ENCODE results near the gene TRH. TPM values are rescaled to one million over a fixed set of nuclear protein-coding genes. Genes with fewer than 3 reads are reported as not detected.

TRH gene
- total RNA-seq, 1 experiment from 2014 or later: not detected

- DNase-seq (ENCODE audit: low read depth in 1 of 2, low spot score in 2 of 2): no peak
- Histone ChIP-seq H3K27me3 (replicated peaks) (no peaks in the 10 kb centered on the region), H3K4me1 (replicated peaks) (no peaks in the 10 kb centered on the region), H3K9me3 (replicated peaks) (no peaks in the 10 kb centered on the region), H3K36me3 (no peaks in the 10 kb centered on the region), H3K27ac (no peak overlapping the region), H3K4me3 (no peak overlapping the region)
These were observed 24.0 kb upstream of the TRH start for GRCh38 chr3:129950318-129951046.

GRCh38 chr3:129952556-129953355 lies 21.8 kb upstream of the TRH start:
- no peaks in the 10 kb centered on the region for H3K9me3 ChIP-seq (replicated peaks)
- no peak overlapping the region for H3K4me3 ChIP-seq
- H3K4me1 ChIP-seq (replicated peaks): no peaks in the 10 kb centered on the region
- no peak overlapping the region for H3K27ac ChIP-seq
- H3K27me3 ChIP-seq (replicated peaks): no peaks in the 10 kb centered on the region
- no peaks in the 10 kb centered on the region for H3K36me3 ChIP-seq
- no peak for DNase-seq (ENCODE audit: low read depth in 1 of 2, low spot score in 2 of 2)

GRCh38 chr3:129953621-129954020 lies 20.9 kb upstream of the TRH start:
- Histone ChIP-seq H3K9me3 (replicated peaks) (no peaks in the 10 kb centered on the region), H3K27me3 (replicated peaks) (no peaks in the 10 kb centered on the region), H3K4me1 (replicated peaks) (no peaks in the 10 kb centered on the region), H3K27ac (no peak overlapping the region), H3K36me3 (no peaks in the 10 kb centered on the region), H3K4me3 (no peak overlapping the region)
- DNase-seq (ENCODE audit: low read depth in 1 of 2, low spot score in 2 of 2): no peak

GRCh38 chr3:129954514-129954913 lies 20.0 kb upstream of the TRH start:
- Histone ChIP-seq H3K4me1 (replicated peaks) (no peaks in the 10 kb centered on the region), H3K27me3 (replicated peaks) (no peaks in the 10 kb centered on the region), H3K36me3 (no peaks in the 10 kb centered on the region), H3K9me3 (replicated peaks) (no peaks in the 10 kb centered on the region), H3K4me3 (no peak overlapping the region), H3K27ac (no peak overlapping the region)
- DNase-seq (ENCODE audit: low read depth in 1 of 2, low spot score in 2 of 2): no peak

GRCh38 chr3:129956936-129957335 lies 17.6 kb upstream of the TRH start:
- Histone ChIP-seq H3K36me3 (no peaks in the 10 kb centered on the region), H3K27ac (no peak overlapping the region), H3K4me3 (no peak overlapping the region), H3K27me3 (replicated peaks) (no peaks in the 10 kb centered on the region), H3K9me3 (replicated peaks) (no peaks in the 10 kb centered on the region), H3K4me1 (replicated peaks) (no peaks in the 10 kb centered on the region)
- DNase-seq (ENCODE audit: low read depth in 1 of 2, low spot score in 2 of 2): no peak

- no peak overlapping the region for H3K27ac ChIP-seq
- H3K4me1 ChIP-seq (replicated peaks): no peaks in the 10 kb centered on the region
- H3K36me3 ChIP-seq: no peaks in the 10 kb centered on the region
- no peak for DNase-seq (ENCODE audit: low read depth in 1 of 2, low spot score in 2 of 2)
- no peaks in the 10 kb centered on the region for H3K9me3 ChIP-seq (replicated peaks)
- H3K4me3 ChIP-seq: no peak overlapping the region
- H3K27me3 ChIP-seq (replicated peaks): no peaks in the 10 kb centered on the region
These were observed 15.8 kb upstream of the TRH start for GRCh38 chr3:129958755-129959154.

- H3K4me3 ChIP-seq: no peak overlapping the region
- no peaks in the 10 kb centered on the region for H3K36me3 ChIP-seq
- DNase-seq (ENCODE audit: low read depth in 1 of 2, low spot score in 2 of 2): no peak
- no peaks in the 10 kb centered on the region for H3K9me3 ChIP-seq (replicated peaks)
- no peaks in the 10 kb centered on the region for H3K4me1 ChIP-seq (replicated peaks)
- no peaks in the 10 kb centered on the region for H3K27me3 ChIP-seq (replicated peaks)
- H3K27ac ChIP-seq: no peak overlapping the region
These were observed 13.4 kb upstream of the TRH start for GRCh38 chr3:129961141-129961541.

- no peak for DNase-seq (ENCODE audit: low read depth in 1 of 2, low spot score in 2 of 2)
- no peaks in the 10 kb centered on the region for H3K9me3 ChIP-seq (replicated peaks)
- no peaks in the 10 kb centered on the region for H3K4me1 ChIP-seq (replicated peaks)
- 0 out of 2 replicates have a peak, but pooled peaks cover 6% of the 10 kb centered on the region for H3K27me3 ChIP-seq (replicated peaks)
- no peak overlapping the region for H3K27ac ChIP-seq
- H3K36me3 ChIP-seq: no peaks in the 10 kb centered on the region
- H3K4me3 ChIP-seq: no peak overlapping the region
These were observed 11.9 kb upstream of the TRH start for GRCh38 chr3:129962600-129962999.

GRCh38 chr3:129965937-129966336 lies 8.6 kb upstream of the TRH start:
- DNase-seq (ENCODE audit: low read depth in 1 of 2, low spot score in 2 of 2): no peak
- H3K4me3 ChIP-seq: no peak overlapping the region
- H3K27me3 ChIP-seq (replicated peaks): 0 out of 2 replicates have a peak, but pooled peaks cover 8% of the 10 kb centered on the region
- no peak overlapping the region for H3K27ac ChIP-seq
- no peaks in the 10 kb centered on the region for H3K4me1 ChIP-seq (replicated peaks)
- H3K9me3 ChIP-seq (replicated peaks): no peaks in the 10 kb centered on the region
- no peaks in the 10 kb centered on the region for H3K36me3 ChIP-seq

GRCh38 chr3:129966876-129967275 lies 7.6 kb upstream of the TRH start:
- Histone ChIP-seq H3K27ac (no peak overlapping the region), H3K36me3 (no peaks in the 10 kb centered on the region), H3K27me3 (replicated peaks) (peaks cover 8% of the 10 kb centered on the region; the same call in 1 of the 2 replicates), H3K9me3 (replicated peaks) (no peaks in the 10 kb centered on the region), H3K4me1 (replicated peaks) (no peaks in the 10 kb centered on the region), H3K4me3 (no peak overlapping the region)
- DNase-seq (ENCODE audit: low read depth in 1 of 2, low spot score in 2 of 2): no peak

GRCh38 chr3:129967761-129968160 lies 6.8 kb upstream of the TRH start:
- DNase-seq (ENCODE audit: low read depth in 1 of 2, low spot score in 2 of 2): no peak
- H3K4me1 ChIP-seq (replicated peaks): no peaks in the 10 kb centered on the region
- no peaks in the 10 kb centered on the region for H3K36me3 ChIP-seq
- no peaks in the 10 kb centered on the region for H3K9me3 ChIP-seq (replicated peaks)
- H3K27ac ChIP-seq: no peak overlapping the region
- H3K4me3 ChIP-seq: no peak overlapping the region
- H3K27me3 ChIP-seq (replicated peaks): peaks cover 12% of the 10 kb centered on the region; the same call in 1 of the 2 replicates

GRCh38 chr3:129971351-129972052 lies 3.0 kb upstream of the TRH start:
- no peaks in the 10 kb centered on the region for H3K4me1 ChIP-seq (replicated peaks)
- H3K36me3 ChIP-seq: no peaks in the 10 kb centered on the region
- peaks cover 38% of the 10 kb centered on the region for H3K27me3 ChIP-seq (replicated peaks)
- H3K9me3 ChIP-seq (replicated peaks): no peaks in the 10 kb centered on the region
- H3K4me3 ChIP-seq: no peak overlapping the region
- no peak overlapping the region for H3K27ac ChIP-seq
- DNase-seq (ENCODE audit: low read depth in 1 of 2, low spot score in 2 of 2): no peak

GRCh38 chr3:129972301-129972700 lies 2.2 kb upstream of the TRH start:
- Histone ChIP-seq H3K4me3 (no peak overlapping the region), H3K27ac (no peak overlapping the region), H3K4me1 (replicated peaks) (no peaks in the 10 kb centered on the region), H3K27me3 (replicated peaks) (peaks cover 37% of the 10 kb centered on the region), H3K36me3 (no peaks in the 10 kb centered on the region), H3K9me3 (replicated peaks) (no peaks in the 10 kb centered on the region)
- no peak for DNase-seq (ENCODE audit: low read depth in 1 of 2, low spot score in 2 of 2)
